ENCODE data around the gene ARHGAP21. TPM values are rescaled to one million over a fixed set of nuclear protein-coding genes. Genes with fewer than 3 reads are reported as not detected.
A peak's percentile ranks its signal among the peaks of the same experiment; 100 is the strongest.

Gene ARHGAP21
- polyA plus RNA-seq, 2 of the 4 experiments (the other 2 are of a cell fraction), result 30.5 to 84.4 TPM

DNA sequence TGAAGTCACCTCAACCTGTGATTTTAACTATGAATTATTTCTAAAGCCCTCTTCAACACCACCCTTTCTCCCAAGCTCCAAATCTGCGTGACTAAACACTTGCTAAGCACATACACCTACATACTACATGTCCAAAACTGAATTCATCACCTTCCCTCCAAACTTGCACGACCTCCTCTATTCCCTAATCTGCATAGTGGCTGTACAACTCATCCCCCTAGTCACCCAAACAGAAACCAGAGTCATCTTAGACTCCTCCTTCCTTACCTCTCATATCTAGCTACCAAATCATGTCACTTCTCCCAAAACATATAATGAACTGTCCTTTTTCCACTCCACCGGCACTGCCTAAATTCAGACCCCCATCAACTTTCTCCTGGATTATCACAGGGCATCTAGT lies 16.2 kb downstream of the ARHGAP21 start:
- Histone ChIP-seq H3K27ac (peak overlapping the region; percentile 23 to 51; a peak in 4 of 6 replicates), H3K4me2 (peak overlapping the region; percentile 66)

DNA sequence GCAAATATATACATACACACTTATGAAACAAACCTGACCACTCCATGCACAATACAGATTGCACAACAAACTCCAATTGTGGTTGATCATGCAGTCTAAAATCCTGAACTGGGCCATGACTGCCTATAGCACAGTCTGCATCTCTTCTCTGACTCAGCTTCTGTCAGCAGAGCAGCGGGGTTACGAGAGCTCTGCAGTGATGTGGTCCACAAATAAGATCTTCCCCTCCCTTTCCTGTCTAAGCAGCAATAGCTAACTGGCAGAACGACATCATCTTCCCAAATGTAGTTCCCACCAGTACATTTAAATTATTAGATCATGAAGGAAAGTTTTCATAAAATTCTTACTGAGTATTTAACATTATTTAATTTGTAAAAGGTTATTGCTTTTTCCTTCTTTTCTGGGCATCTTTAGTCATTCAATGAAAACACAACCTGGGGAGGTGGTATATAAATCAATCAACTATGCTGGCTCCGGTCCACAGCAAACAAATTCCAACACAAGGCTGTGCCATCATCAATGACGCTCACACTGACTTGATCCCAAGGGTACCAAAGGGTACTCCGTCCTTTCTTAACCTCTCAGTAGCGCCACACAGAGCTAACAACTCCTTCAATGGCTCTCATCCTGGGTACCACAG lies 17.1 kb downstream of the ARHGAP21 start:
- Histone ChIP-seq H3K4me1 (peaks cover 39% of the 10 kb centered on the region), H3K27ac (peak overlapping the region; percentile 34 to 51; a peak in 4 of 6 replicates), H3K4me2 (peak overlapping the region; percentile 66), H3K9me3 (no peaks in the 10 kb centered on the region), H3K4me3 (no peak overlapping the region)
- ChIA-PET CTCF (interaction anchor here (0.6 to 1.5 kb wide), 7 partner anchors 9 to 409 kb away, joined by 3 to 5 read pairs (median 3); no protein-coding TSS in a partner anchor), POLR2A (interaction anchor here (1.5 kb wide), 1 partner anchor 16 kb away, joined by 5 read pairs; the partner anchor contains the start of gene ARHGAP21)
- FAIRE-seq, result peak; percentile 43
- DNase-seq (ENCODE audit: low read depth in 1 of 2, low spot score in 1 of 2), result peak; percentile 66 to 86
- TF ChIP-seq MAFK (IDR thresholded peaks at IDR 0.05; ENCODE audit: partially characterized antibody) (peak; percentile 74), FOSL2 (IDR thresholded peaks at IDR 0.05) (0 out of 2 replicates have a peak, but pooled peaks have one; percentile 19), FOSL2 (CRISPR knock-in tag; IDR thresholded peaks at IDR 0.05) (peak; percentile 68), MYC (IDR thresholded peaks at IDR 0.05; ENCODE audit: borderline replicate concordance, low read length) (no peak), RFX5 (IDR thresholded peaks at IDR 0.05) (no peak), JUNB (IDR thresholded peaks at IDR 0.05) (peak; percentile 33; the same call in 1 of the 2 replicates), EP300 (IDR thresholded peaks at IDR 0.05) (0 out of 5 replicates have a peak, but pooled peaks of 1 of the 2 experiments have one; percentile 17), GATA3 (IDR thresholded peaks at IDR 0.05; ENCODE audit: borderline replicate concordance) (peak; percentile 57; the same call in 1 of the 2 replicates), RCOR1 (IDR thresholded peaks at IDR 0.05; ENCODE audit: low read depth, low read length) (no peak), CEBPB (IDR thresholded peaks at IDR 0.05) (peak; percentile 80 to 93), JUN (IDR thresholded peaks at IDR 0.05) (0 out of 5 replicates have a peak, but pooled peaks of 1 of the 2 experiments have one; percentile 18), RARB (CRISPR knock-in tag; IDR thresholded peaks at IDR 0.05) (0 out of 2 replicates have a peak, but pooled peaks have one; percentile 23)
- TF ChIP-seq, protein P1, sequence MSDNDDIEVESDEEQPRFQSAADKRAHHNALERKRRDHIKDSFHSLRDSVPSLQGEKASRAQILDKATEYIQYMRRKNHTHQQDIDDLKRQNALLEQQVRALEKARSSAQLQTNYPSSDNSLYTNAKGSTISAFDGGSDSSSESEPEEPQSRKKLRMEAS (IDR thresholded peaks at IDR 0.05), result peak; percentile 39; the same call in 1 of the 2 replicates
- peak; percentile 97 to 98 for ATAC-seq
- 2% methylated on average over 7 of the region's 7 CpGs for WGBS (ENCODE audit: missing lambda C conversion rate)

More for the DNA sequence above, 16.2 kb downstream of the ARHGAP21 start:
- peak; percentile 46 to 52; a peak in 5 of 6 replicates for ATAC-seq
- POLR2A ChIA-PET, result no interaction called here
- CTCF ChIA-PET, result interaction anchor here (0.7 to 1.5 kb wide), 4 partner anchors 8 to 238 kb away, joined by 3 read pairs; no protein-coding TSS in a partner anchor
- WGBS (ENCODE audit: missing lambda C conversion rate), result 74% methylated on average over 3 of the region's 3 CpGs
- no peak overlapping the region for H3K4me3 ChIP-seq
- DNase-seq (ENCODE audit: low read depth in 1 of 2, low spot score in 1 of 2), result no peak
- no peak for FAIRE-seq
- peaks cover 41% of the 10 kb centered on the region for H3K4me1 ChIP-seq
- TF ChIP-seq KDM5A (IDR thresholded peaks at IDR 0.05) (no peak), FOSB (CRISPR knock-in tag; IDR thresholded peaks at IDR 0.05) (no peak), EP300 (IDR thresholded peaks at IDR 0.05) (no peak), RARB (CRISPR knock-in tag; IDR thresholded peaks at IDR 0.05) (no peak), TP53 (CRISPR knock-in tag; IDR thresholded peaks at IDR 0.05) (no peak), CHD4 (IDR thresholded peaks at IDR 0.05; ENCODE audit: borderline replicate concordance) (no peak), EHF (CRISPR knock-in tag; IDR thresholded peaks at IDR 0.05) (no peak), JUNB (IDR thresholded peaks at IDR 0.05) (no peak), FOSL2 (IDR thresholded peaks at IDR 0.05) (no peak), FOSL2 (CRISPR knock-in tag; IDR thresholded peaks at IDR 0.05) (no peak), TFCP2L1 (CRISPR knock-in tag; IDR thresholded peaks at IDR 0.05) (no peak), HOXB13 (CRISPR knock-in tag; IDR thresholded peaks at IDR 0.05; ENCODE audit: low read depth) (no peak), GATA3 (IDR thresholded peaks at IDR 0.05; ENCODE audit: borderline replicate concordance) (no peak), HEYL (CRISPR knock-in tag; IDR thresholded peaks at IDR 0.05) (no peak), CBX8 (IDR thresholded peaks at IDR 0.05) (no peak), ZSCAN20 (CRISPR knock-in tag; IDR thresholded peaks at IDR 0.05) (no peak), CEBPB (IDR thresholded peaks at IDR 0.05) (no peak)
- TF ChIP-seq, protein P2, sequence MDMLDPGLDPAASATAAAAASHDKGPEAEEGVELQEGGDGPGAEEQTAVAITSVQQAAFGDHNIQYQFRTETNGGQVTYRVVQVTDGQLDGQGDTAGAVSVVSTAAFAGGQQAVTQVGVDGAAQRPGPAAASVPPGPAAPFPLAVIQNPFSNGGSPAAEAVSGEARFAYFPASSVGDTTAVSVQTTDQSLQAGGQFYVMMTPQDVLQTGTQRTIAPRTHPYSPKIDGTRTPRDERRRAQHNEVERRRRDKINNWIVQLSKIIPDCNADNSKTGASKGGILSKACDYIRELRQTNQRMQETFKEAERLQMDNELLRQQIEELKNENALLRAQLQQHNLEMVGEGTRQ (IDR thresholded peaks at IDR 0.05), result no peak
- TF ChIP-seq, protein P3, sequence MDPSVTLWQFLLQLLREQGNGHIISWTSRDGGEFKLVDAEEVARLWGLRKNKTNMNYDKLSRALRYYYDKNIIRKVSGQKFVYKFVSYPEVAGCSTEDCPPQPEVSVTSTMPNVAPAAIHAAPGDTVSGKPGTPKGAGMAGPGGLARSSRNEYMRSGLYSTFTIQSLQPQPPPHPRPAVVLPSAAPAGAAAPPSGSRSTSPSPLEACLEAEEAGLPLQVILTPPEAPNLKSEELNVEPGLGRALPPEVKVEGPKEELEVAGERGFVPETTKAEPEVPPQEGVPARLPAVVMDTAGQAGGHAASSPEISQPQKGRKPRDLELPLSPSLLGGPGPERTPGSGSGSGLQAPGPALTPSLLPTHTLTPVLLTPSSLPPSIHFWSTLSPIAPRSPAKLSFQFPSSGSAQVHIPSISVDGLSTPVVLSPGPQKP (IDR thresholded peaks at IDR 0.05; ENCODE audit: low read depth, low read length), result no peak
- H3K9me3 ChIP-seq, result no peaks in the 10 kb centered on the region

All from A549 (cell line).